Adrenal gland (tissue), 12 donors: ENCODE results near the gene CDH15. TPM values are rescaled to one million over a fixed set of nuclear protein-coding genes. Genes with fewer than 3 reads are reported as not detected.

Experiments used
- DNase-seq, 7 donors: peaks; one replicate each; pipeline ENCODE4 v3.0.0-alpha.2; 2019 to 2020
- H3K27ac ChIP-seq, 5 donors: fragments of 200-600 bp; sonication (generic) in 4 of 5; 1 replicate in 3 of 5; 2 replicates in 2 of 5; pipeline versions ENCODE4 v1.5.1 to v1.8.0; 2016 to 2020; ENCODE audit warnings: mild to moderate bottlenecking in 1 of 5
- H3K27me3 ChIP-seq: fragments of 200-600 bp; 2 replicates; pipeline ENCODE4 v1.8.0; 2021
- H3K36me3 ChIP-seq, 2 donors: fragments of 200-600 bp; replicated peaks in 1 of 2; 1 replicate in 1 of 2; 2 replicates in 1 of 2; pipeline versions ENCODE4 v1.5.1 to v1.8.0; 2018 to 2022
- H3K4me1 ChIP-seq, 2 donors: fragments of 200-600 bp; replicated peaks in 1 of 2; 1 replicate in 1 of 2; 2 replicates in 1 of 2; pipeline versions ENCODE4 v1.5.1 to v1.8.0; 2018 to 2021
- H3K4me3 ChIP-seq, 4 donors: fragments of 200-600 bp; sonication (generic) in 3 of 4; one replicate each; pipeline ENCODE4 v1.5.1; 2016 to 2018
- H3K9me3 ChIP-seq, 3 donors: fragments of 200-600 bp; sonication (generic) in 1 of 3; replicated peaks in 1 of 3; 1 replicate in 2 of 3; 2 replicates in 1 of 3; pipeline versions ENCODE4 v1.5.1 to v1.8.0; 2016 to 2021
- POLR2A ChIP-seq, 2 donors: fragments of 450-650 bp; IDR thresholded peaks; one replicate each; pipeline ENCODE4 v1.6.1; 2017; ENCODE audit warnings: antibody characterized with exemption in 2 of 2, mild to moderate bottlenecking in 2 of 2, moderate library complexity in 1 of 2
- WGBS, 4 donors: extraction: QIAGEN DNeasy Blood & Tissue Kit in 2 of 4; methylation state at CpG; one replicate each; pipeline versions ENCODE4 v1.1.5 to v1.1.7; 2013 to 2017; 5-methylcytosine and 5-hydroxymethylcytosine counted together
- intact Hi-C, 2 donors: fragments of 100-400 bp; cut with DNase I; formaldehyde crosslinking; loops; one replicate each; pipeline versions ENCODE4 v1.14.1 to v1.15.0; 2022 to 2023
- polyA plus RNA-seq, 3 donors: library from polyadenylated mRNA; stranded (reverse); fragments of 200-250 nt in 2 of 3; fragments of 350-450 nt in 1 of 3; fragmentation: Illumina TruSeq in 1 of 3; extraction: RNeasy Lipid Tissue Mini Kit (QIAGEN cat#74804) in 1 of 3; gene quantifications; one replicate each; pipeline ENCODE4 v1.2.3, GENCODE V29; 2013 to 2014
- total RNA-seq, 9 donors: library from RNA; depleted of rRNA in 4 of 9; stranded (reverse); fragments of >200 nt in 4 of 9; fragments of 120-200 nt in 1 of 9; fragmentation: NEBNext Ultra II Directional in 1 of 9; extraction: Animal tissue kit (Norgen Biotek cat#: 25700) in 1 of 9; gene quantifications; one replicate each; pipeline versions ENCODE4 v1.1.0 to v1.2.4, GENCODE V29; 2013 to 2023
- TF ChIP-seq, protein P1 (sequence below), 6 experiments: fragments of 450-650 bp in 4 of 6; fragments of 200-600 bp in 2 of 6; sonication (generic) in 1 of 6; IDR thresholded peaks; 1 replicate in 5 of 6; 2 replicates in 1 of 6; pipeline versions ENCODE4 v1.5.1 to v1.8.0; 2016 to 2021; ENCODE audit warnings: antibody characterized with exemption in 6 of 6, mild to moderate bottlenecking in 2 of 6, moderate library complexity in 1 of 6
- donor health status: healthy with polysubstance abuse.
- donor health status: Bipolar disorder and iron deficiency.
- donor health status: DM: yes; HTN: yes; CAD: no.
- donor health status: DM: no; HTN: no; CAD: no.
- donor health status: DM: no; HTN: no; CAD: no.
- donor health status: DM: yes; HTN: yes; CAD: no.

The CDH15 gene
- total and polyA plus RNA-seq, 12 donors, result 0.05 to 0.32 (median 0.17) TPM; not detected in 1

DNA sequence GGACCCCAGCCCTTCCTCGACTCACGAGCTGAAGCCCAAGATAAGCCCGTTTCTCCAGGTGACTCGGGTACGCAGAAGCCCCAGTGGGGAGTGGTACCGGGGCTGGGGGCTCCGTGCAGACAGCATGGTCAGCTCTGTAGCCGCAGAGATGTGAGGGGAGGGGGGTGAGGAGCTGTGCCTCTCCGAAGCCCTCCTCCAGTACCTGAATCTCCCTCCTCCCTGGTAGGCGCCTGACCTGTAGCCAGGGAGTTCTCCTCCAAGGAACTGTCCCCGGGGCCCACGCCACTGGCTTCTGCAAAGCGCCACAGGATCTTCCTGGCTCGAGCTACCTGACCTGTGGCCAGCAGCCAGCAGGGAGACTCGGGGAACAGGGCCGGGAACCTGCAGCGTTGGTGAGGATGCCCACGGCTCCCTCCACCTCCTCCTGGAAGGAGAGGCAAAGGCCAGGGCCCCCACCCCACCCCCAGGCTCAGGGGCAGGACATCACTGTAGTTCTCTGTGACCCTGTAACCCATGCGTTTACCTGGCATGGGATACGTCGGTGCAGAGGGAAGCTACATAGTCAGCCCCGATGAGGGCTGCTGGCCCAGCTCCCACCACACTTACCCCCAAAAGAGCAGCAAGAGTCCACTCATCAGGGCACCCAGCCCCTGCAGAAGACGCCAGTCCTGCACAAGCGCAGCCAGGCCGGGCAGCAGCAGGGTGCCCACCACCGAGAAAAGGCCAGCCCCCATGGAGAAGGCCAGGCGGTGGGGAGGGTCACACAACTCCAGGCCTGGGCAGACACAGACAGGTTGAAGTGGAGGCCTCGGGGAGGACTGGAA, 27.1 kb downstream of the CDH15 start:
- H3K27ac ChIP-seq, result no peak overlapping the region
- peaks cover 36% of the 10 kb centered on the region for H3K27me3 ChIP-seq
- peaks cover 0 to 8% of the 10 kb centered on the region in 2 donors for H3K4me1 ChIP-seq
- intact Hi-C loops, result no loop called here
- H3K9me3 ChIP-seq, result no peaks in the 10 kb centered on the region
- no peak for DNase-seq
- no peaks in the 10 kb centered on the region for H3K36me3 ChIP-seq
- H3K4me3 ChIP-seq, result no peak overlapping the region
- WGBS, 4 donors, result 81 to 86% (median 83%) methylated on average over 15 to 28 of the region's 28 CpGs
- no peak for TF ChIP-seq POLR2A (IDR thresholded peaks at IDR 0.05)
- TF ChIP-seq, protein P1, sequence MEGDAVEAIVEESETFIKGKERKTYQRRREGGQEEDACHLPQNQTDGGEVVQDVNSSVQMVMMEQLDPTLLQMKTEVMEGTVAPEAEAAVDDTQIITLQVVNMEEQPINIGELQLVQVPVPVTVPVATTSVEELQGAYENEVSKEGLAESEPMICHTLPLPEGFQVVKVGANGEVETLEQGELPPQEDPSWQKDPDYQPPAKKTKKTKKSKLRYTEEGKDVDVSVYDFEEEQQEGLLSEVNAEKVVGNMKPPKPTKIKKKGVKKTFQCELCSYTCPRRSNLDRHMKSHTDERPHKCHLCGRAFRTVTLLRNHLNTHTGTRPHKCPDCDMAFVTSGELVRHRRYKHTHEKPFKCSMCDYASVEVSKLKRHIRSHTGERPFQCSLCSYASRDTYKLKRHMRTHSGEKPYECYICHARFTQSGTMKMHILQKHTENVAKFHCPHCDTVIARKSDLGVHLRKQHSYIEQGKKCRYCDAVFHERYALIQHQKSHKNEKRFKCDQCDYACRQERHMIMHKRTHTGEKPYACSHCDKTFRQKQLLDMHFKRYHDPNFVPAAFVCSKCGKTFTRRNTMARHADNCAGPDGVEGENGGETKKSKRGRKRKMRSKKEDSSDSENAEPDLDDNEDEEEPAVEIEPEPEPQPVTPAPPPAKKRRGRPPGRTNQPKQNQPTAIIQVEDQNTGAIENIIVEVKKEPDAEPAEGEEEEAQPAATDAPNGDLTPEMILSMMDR (IDR thresholded peaks at IDR 0.05), result no peak

DNA sequence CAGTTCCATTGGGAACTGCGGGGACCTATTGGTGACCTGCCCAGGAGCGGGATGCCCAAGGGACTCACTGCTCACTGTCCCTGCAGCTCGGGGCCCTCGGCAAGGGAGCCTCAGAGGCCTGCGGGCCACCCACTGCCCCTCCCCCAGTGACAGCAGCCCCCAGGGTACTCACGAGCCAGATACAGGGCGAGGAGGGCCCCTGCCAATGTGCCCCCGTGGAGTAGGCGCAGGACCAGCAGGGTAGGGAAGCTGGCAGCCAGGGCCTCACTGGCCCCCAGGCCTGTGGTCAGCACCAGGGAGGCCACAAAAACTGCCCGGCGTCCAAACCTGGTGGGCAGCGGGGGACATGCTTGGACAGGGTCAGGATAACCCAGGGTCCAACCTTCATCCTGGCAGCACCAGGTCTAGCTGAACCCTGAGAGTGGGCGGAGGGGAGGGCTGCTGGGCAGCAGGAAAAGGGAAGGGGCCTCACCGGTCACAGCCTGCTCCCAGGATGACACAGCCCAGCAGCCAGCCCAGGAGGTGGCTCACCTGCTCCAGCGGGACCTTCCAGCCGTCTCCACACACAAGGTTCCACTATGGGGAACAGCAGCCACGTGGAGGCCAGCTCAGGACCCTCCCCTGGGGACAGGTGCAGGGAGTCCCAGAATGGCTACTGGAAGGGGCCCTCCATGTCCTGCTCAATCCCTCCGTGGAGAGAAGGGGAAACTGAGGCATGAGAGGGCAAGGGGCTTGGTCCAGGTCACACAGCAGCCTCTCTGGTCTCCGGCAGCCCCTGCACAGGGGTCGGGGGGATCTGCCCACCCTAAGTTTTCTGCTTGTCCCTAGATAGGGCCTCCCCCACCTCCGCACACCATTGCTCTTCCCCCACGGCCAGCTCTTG, 27.9 kb downstream of the CDH15 start:
- no peak for DNase-seq
- 60 to 80% (median 71%) methylated on average over 1 to 22 of the region's 22 CpGs for WGBS, 4 donors

DNA sequence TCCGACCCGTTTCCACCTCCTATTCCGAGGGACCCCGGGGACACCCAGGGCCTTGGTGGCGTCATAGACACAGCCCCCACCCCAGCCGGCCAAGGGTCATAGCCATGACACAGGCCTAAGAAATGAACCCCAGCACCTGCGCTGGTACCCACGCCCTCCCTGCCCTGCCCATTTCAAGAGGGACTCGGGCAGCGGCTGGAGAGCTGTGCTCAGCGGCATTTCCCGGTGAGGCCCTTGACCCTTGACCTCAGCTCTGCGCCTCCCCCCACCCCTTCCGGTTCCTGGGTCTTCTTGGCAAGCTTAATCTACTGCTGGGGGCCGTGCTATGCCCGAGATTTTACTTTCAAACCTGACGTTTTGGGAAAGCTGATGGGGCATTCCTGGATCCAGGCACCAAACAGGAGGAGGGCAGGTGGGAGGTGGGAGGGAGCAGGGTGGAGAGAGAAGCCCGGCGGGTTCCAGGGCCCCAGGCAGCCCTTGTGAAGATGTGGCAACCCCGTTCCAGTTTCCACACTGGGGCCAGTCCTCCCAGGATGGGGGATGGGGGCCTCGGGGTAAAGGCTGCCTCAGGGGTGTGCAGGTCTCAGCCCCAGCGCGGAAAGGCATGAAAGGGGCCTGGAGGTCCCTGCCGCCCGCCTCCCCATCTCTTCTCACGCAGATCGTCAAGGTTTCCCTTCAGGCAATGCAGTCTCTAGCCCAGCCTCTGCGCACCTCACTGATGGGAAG, 28.7 kb downstream of the CDH15 start, which contains the start of gene SLC22A31:
Gene SLC22A31, minus strand, starts transcription at position 414 of the 726 bp plus-strand sequence. Its CDS starts 36 bp downstream, at position 378.
- peak within 1 kb of the TSS in 1 of 4 donors; percentile 56 for H3K4me3 ChIP-seq
- intact Hi-C loops, result no loop called here
- peaks cover 0 to 8% of the 10 kb centered on the region in 2 donors for H3K4me1 ChIP-seq
- TF ChIP-seq, protein P1 (IDR thresholded peaks at IDR 0.05), result no peak
- no peak for TF ChIP-seq POLR2A (IDR thresholded peaks at IDR 0.05)
- no peak for DNase-seq
- no peaks in the 10 kb centered on the region for H3K36me3 ChIP-seq
- H3K27me3 ChIP-seq, result peaks cover 36% of the 10 kb centered on the region
- WGBS, 4 donors, result 13 to 24% (median 22%) methylated on average over 12 to 28 of the region's 28 CpGs
- H3K27ac ChIP-seq, result no peak within 1 kb of the TSS
- H3K9me3 ChIP-seq, result no peaks in the 10 kb centered on the region

More for the DNA sequence above, 27.9 kb downstream of the CDH15 start:
- intact Hi-C loops, result no loop called here
- Histone ChIP-seq H3K4me1 (peaks cover 0 to 8% of the 10 kb centered on the region in 2 donors), H3K27ac (no peak overlapping the region), H3K9me3 (no peaks in the 10 kb centered on the region), H3K4me3 (no peak overlapping the region), H3K36me3 (no peaks in the 10 kb centered on the region), H3K27me3 (peaks cover 36% of the 10 kb centered on the region)
- no peak for TF ChIP-seq POLR2A (IDR thresholded peaks at IDR 0.05)
- TF ChIP-seq, protein P1 (IDR thresholded peaks at IDR 0.05), result no peak
